ENCODE results near the gene WARS2. TPM values are rescaled to one million over a fixed set of nuclear protein-coding genes. Genes with fewer than 3 reads are reported as not detected.

The WARS2 gene
- total and polyA plus RNA-seq, 7 donors: 8.4 to 18.8 (median 10.9) TPM

- Histone ChIP-seq H3K4me3 (no peak overlapping the region), H3K27me3 (no peaks in the 10 kb centered on the region), H3K36me3 (peaks cover 0 to 16% (median 0%) of the 10 kb centered on the region in 4 donors), H3K4me1 (no peaks in the 10 kb centered on the region), H3K9me3 (no peaks in the 10 kb centered on the region), H3K27ac (no peak overlapping the region)
- intact Hi-C loops (cut with DNase I): no loop called here
- DNase-seq: peak; percentile 76
- TF ChIP-seq CTCF (IDR thresholded peaks at IDR 0.05) (no peak), EP300 (IDR thresholded peaks at IDR 0.05) (no peak), POLR2A (IDR thresholded peaks at IDR 0.05) (no peak), POLR2AphosphoS5 (IDR thresholded peaks at IDR 0.05) (no peak)
- 81 to 85% methylated on average over 2 of the region's 2 CpGs for WGBS, 2 donors
These were observed 99.5 kb downstream of the WARS2 start for GRCh38 chr1:119040906-119041305.

- no peak for TF ChIP-seq POLR2AphosphoS5 (IDR thresholded peaks at IDR 0.05)
- TF ChIP-seq POLR2A (IDR thresholded peaks at IDR 0.05): no peak
- no peak for TF ChIP-seq EP300 (IDR thresholded peaks at IDR 0.05)
- no peak for TF ChIP-seq CTCF (IDR thresholded peaks at IDR 0.05)
- WGBS, 2 donors: 91 to 93% methylated on average over 2 of the region's 2 CpGs
- H3K36me3 ChIP-seq: peaks cover 0 to 15% (median 0%) of the 10 kb centered on the region in 4 donors
- no peaks in the 10 kb centered on the region for H3K9me3 ChIP-seq
- no peaks in the 10 kb centered on the region for H3K4me1 ChIP-seq
- no peak for DNase-seq
- H3K4me3 ChIP-seq: no peak overlapping the region
- no peaks in the 10 kb centered on the region for H3K27me3 ChIP-seq
- H3K27ac ChIP-seq: no peak overlapping the region
- intact Hi-C loops (cut with DNase I): no loop called here
These were observed 100.0 kb downstream of the WARS2 start for GRCh38 chr1:119040489-119040888.

- H3K4me3 ChIP-seq: no peak overlapping the region
- WGBS, 2 donors: 98 to 99% methylated on average over 2 of the region's 2 CpGs
- H3K9me3 ChIP-seq: no peaks in the 10 kb centered on the region
- intact Hi-C loops (cut with DNase I): no loop called here
- peaks cover 0 to 7% (median 0%) of the 10 kb centered on the region in 4 donors for H3K36me3 ChIP-seq
- DNase-seq: no peak
- no peaks in the 10 kb centered on the region for H3K27me3 ChIP-seq
- H3K27ac ChIP-seq: no peak overlapping the region
- no peaks in the 10 kb centered on the region for H3K4me1 ChIP-seq
- TF ChIP-seq CTCF (IDR thresholded peaks at IDR 0.05): no peak
- TF ChIP-seq POLR2AphosphoS5 (IDR thresholded peaks at IDR 0.05): no peak
- no peak for TF ChIP-seq EP300 (IDR thresholded peaks at IDR 0.05)
- TF ChIP-seq POLR2A (IDR thresholded peaks at IDR 0.05): no peak
These were observed 102.1 kb downstream of the WARS2 start for GRCh38 chr1:119038363-119038762.

GRCh38 chr1:119034359-119034758 is 106.1 kb downstream of the WARS2 start:
- intact Hi-C loops (cut with DNase I): no loop called here
- Histone ChIP-seq H3K4me1 (no peaks in the 10 kb centered on the region), H3K27me3 (no peaks in the 10 kb centered on the region), H3K4me3 (no peak overlapping the region), H3K36me3 (peaks cover 0 to 31% (median 6%) of the 10 kb centered on the region in 4 donors), H3K9me3 (no peaks in the 10 kb centered on the region), H3K27ac (no peak overlapping the region)
- TF ChIP-seq CTCF (IDR thresholded peaks at IDR 0.05) (no peak), POLR2AphosphoS5 (IDR thresholded peaks at IDR 0.05) (no peak)
- DNase-seq: no peak

GRCh38 chr1:119032986-119033385 is 107.5 kb downstream of the WARS2 start:
- intact Hi-C loops (cut with DNase I): no loop called here
- Histone ChIP-seq H3K27ac (no peak overlapping the region), H3K9me3 (no peaks in the 10 kb centered on the region), H3K36me3 (peaks cover 0 to 31% (median 6%) of the 10 kb centered on the region in 4 donors), H3K4me1 (no peaks in the 10 kb centered on the region), H3K4me3 (no peak overlapping the region), H3K27me3 (no peaks in the 10 kb centered on the region)
- TF ChIP-seq EP300 (IDR thresholded peaks at IDR 0.05): no peak
- no peak for TF ChIP-seq POLR2A (IDR thresholded peaks at IDR 0.05)
- DNase-seq: no peak
- 98% methylated on average over 22 of the region's 22 CpGs for WGBS, 2 donors

Measured in sigmoid colon (tissue), 7 donors.